GM12872 (cell line): Measurements from ENCODE around the gene CCDC78.

ENCODE experiments used
- TF ChIP-seq, protein P1 (sequence below): IDR thresholded peaks from 3 replicates; pipeline ENCODE4 v1.5.1; 2011; ENCODE audit warnings: low read depth, mild to moderate bottlenecking, low read length, moderate library complexity; ENCODE audit not compliant: insufficient read depth

Gene CCDC78

DNA sequence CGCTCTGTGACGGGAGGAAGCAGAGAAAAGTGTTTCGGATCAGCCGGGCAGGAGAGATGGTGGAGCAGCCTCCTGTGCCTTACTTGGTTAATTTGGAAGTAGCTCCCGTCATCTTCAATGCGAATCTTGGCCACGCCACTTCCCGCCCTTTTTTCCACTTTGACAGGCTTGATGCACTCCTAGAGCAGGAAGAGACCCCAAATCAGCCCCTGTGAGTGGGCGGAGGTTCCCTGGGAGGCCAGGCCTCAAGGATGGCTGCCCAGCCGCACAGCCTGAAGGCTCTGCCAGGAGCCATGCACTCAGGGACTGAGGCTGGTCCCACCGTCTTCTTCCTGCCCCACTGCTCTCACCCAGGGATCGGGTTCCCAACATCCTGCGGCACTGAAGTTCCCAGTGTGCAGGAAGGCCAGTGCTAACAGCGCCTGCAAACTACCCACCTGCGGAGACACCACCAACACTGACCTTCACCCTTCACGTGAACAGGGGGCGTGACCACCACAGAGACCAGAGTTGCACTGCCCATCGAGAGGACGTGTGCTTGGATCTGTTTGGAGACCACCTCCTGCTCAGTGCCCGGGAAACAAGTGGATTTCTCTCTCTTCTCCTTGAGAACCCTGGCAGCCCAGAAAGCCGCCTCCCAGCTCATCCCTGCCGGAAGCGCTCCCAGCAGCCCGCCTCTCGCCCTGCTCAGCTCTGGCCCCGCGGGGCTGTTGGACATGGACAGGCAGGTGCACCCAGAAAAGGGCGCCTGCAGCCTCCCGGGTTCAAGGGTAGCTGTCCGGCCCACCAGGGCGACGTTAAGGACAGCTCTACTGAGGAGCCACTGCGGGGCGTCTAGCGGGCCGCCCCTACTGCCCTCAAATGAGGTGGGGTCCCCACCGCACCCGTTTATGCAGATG, 13.6 kb upstream of the CCDC78 start:
- TF ChIP-seq, protein P1, sequence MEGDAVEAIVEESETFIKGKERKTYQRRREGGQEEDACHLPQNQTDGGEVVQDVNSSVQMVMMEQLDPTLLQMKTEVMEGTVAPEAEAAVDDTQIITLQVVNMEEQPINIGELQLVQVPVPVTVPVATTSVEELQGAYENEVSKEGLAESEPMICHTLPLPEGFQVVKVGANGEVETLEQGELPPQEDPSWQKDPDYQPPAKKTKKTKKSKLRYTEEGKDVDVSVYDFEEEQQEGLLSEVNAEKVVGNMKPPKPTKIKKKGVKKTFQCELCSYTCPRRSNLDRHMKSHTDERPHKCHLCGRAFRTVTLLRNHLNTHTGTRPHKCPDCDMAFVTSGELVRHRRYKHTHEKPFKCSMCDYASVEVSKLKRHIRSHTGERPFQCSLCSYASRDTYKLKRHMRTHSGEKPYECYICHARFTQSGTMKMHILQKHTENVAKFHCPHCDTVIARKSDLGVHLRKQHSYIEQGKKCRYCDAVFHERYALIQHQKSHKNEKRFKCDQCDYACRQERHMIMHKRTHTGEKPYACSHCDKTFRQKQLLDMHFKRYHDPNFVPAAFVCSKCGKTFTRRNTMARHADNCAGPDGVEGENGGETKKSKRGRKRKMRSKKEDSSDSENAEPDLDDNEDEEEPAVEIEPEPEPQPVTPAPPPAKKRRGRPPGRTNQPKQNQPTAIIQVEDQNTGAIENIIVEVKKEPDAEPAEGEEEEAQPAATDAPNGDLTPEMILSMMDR = no peak

DNA sequence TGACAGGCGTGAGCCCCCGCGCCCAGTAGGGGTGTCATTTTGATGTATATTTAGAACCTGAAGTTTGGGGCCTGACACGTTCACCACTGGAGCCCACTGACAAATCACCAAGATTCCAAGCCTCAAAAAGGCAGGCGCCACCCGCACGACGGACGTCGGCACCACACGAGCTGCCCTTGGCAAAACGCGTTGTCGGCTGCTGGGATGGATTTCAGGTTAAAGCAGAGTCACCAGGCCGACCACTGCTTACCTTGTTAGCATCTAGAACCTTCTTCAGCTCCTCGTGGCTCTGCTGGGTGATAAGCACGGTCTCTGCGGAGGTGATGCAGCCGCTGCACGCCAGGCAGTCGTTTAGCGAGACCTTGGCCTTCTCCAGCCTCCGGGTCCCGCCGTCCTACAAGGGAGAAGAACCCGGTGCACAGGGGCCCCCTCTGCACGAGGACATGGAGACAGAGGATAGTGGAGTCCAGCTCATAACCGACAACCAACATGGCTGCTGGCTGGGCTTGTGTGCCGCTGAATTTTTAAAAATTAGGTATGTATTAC, 10.8 kb upstream of the CCDC78 start:
- TF ChIP-seq, protein P1 = no peak

DNA sequence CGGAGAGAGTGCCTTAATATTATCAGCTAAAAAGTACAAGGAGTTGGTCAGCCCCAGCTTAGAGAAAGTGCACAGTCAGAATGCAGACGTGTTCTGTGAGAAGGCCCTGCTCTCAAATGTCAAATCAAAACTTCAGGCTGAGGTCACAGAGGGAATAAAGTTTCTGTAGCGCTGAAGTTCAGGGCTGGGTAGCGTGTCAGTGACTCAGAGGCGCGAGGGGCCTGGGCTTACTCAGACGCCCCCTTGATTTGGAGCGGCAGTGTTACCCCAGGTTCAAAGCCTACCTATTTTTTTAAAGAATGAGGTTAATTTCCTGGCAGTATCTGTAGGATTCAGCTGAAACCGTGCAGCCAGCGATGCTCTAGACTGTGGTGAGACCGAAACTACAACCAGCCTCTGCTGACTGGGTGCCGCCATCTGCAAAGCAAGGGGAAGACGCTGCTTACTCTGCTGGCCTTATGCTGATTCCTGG, 9.8 kb upstream of the CCDC78 start:
- TF ChIP-seq, protein P1 = no peak

DNA sequence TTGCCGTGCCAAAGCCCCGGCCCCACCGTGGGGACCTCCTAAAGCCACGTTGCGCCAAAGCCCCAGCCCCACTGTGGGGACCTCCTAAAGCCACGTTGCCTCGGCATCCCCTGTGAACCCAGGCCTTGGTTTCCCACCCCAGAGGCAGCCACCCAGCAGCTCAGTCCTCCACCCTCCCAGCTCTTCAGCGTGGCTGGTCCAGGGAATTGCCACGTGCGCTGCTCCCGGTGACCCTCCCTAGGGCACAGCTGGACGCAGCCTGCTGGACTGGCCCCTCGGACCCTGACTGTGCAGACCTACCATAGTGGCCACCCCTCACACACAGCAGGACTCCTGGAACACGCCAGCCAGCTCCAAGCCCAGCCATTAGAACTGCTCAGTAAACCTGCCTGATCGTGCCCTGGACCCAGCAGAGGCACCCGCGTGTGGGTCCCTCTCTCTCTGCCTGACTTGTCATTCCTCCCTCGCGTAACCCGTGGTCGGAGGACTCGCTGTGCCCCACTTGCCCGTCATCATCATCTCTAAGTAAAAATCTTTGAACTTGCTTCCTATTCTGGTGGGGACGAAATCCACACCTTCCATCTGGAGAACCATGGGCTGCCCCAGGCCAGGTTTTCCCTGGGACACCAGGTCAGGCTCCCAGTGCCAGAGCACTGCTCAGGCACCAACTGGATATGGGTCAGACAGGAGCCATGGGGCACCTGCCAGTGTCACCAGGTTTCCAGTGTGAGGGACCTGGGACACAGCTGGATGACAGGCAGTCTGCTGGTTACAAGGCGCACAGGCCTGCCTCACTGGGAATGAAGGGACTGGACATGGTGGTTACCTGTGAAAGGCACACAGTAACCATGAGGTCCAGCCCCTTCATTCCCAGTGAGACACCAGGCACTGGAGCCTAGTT, 9.0 kb upstream of the CCDC78 start:
- TF ChIP-seq, protein P1 = no peak

DNA sequence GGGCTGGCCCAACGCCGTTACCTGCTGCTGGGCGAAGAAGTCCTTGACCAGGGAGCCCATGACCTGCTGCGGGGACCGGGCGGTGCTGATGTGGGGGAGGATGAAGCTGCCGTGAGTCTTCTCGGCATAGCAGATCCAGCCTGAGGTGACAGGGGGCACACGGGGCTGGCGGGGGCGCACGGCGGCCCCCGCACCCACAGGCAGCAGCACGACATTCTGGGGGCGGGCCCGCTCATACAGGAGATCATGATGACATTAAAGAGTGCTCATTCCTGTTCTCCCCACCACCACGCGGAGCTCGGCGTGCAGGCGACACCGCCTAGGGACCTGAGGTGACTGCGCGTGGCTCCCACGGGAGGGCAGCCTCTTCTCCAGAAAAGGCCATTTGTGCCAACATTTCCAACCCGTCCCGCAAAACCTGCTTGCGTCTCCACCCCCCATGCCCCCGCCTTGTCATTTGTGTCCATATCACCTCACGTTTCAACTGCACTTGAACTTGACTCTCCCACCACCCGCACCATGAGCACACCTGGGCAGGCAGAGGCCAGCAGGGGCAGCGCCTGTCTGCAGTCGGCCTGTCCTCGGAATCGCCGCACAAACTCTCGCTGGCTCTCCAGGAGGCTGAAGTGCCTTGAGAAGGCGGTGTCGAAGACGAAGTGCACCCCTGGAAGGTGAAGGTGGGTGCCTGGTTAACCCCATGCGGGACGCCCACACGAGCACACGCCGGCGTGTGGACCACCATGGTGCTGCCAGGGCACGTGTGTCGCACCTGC, 8.2 kb upstream of the CCDC78 start:
- TF ChIP-seq, protein P1 = no peak

DNA sequence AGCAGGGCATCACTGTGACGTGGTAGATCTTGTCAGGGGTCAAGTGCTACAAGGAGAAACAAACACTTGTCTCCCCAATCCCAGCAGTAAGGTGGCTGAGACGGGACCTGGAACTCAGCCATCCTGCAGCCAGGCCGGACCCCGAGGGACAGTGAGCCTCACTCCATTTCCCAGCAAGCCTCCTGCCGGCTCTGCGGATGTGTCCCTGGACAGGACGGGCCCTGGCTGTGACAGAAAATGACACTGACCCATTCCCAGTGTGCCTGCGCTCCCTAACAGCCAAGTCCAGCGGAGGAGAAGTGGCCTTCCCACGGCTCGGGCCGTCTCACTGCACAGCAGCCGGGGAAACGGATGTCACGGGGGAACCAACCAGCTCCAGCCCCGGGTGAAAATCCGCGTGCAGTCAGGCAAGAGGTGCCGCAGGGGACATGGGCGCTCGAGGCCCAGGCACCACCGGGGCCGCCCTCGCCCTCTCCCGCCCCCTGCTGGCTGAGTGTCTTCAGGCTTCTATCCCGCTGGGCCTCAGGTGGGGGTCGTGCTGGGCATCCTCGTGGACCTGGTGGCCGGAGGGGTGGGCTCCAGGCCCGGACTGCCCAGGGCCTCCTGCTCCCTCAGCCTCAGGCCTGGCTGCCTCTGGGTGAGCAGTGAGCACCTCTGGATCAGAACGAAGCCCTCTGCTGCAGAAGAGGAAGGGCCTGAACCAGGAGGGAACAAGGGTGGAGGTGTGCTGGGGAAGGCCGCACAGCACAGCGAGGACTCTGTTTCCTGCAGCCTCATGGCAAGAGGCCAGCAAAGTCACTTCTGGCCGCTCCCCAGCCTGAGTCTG, 7.4 kb upstream of the CCDC78 start:
- TF ChIP-seq, protein P1 = peak; percentile 20; the same call in 1 of the 3 replicates
